ENCODE measurements around the gene WNT11. TPM values are rescaled to one million over a fixed set of nuclear protein-coding genes. Genes with fewer than 3 reads are reported as not detected.

The WNT11 gene
- total RNA-seq (2022; extraction: Qiagen RNA extraction; ENCODE audit: low read depth), result 0.88 to 1.4 TPM (median 1.2 TPM) in 5 replicates

GRCh38 chr11:76206327-76207081 is at the start of gene WNT11:
WNT11 (minus strand) TSS chr11:76206502; CDS start chr11:76206407, 95 bp downstream.

Other genes with a start within 250 kb of the WNT11 start
- gene THAP12, start 174.6 kb upstream of the WNT11 start, total RNA-seq (2022; extraction: Qiagen RNA extraction; ENCODE audit: low read depth), result 47.0 to 57.5 TPM (median 52.3 TPM) in 5 replicates
- gene GVQW3, start 174.8 kb upstream of the WNT11 start, total RNA-seq (2022; extraction: Qiagen RNA extraction; ENCODE audit: low read depth), result 0.78 to 1.4 TPM (median 1.0 TPM) in 5 replicates
- 12.2 to 21.0 TPM (median 16.0 TPM) in 5 replicates for gene EMSY, start 238.5 kb upstream of the WNT11 start, total RNA-seq (2022; extraction: Qiagen RNA extraction; ENCODE audit: low read depth)